SU-DHL-6 (cell line): ENCODE data around the gene RNF14.

Source experiments
- H2AFZ ChIP-seq: fragments of 200-600 bp; sonication (generic); 2 replicates; pipeline ENCODE4 v1.6.1; 2014; ENCODE audit warnings: low read depth, mild to moderate bottlenecking, moderate library complexity, mixed read lengths, antibody characterized with exemption, low read length; ENCODE audit not compliant: severe bottlenecking
- H3F3A ChIP-seq: fragments of 200-600 bp; shearing (Covaris generic); 2 replicates; pipeline ENCODE4 v1.6.0; 2016; ENCODE audit warnings: antibody characterized with exemption, mild to moderate bottlenecking; ENCODE audit not compliant: insufficient read depth
- H3K27ac ChIP-seq: fragments of 200-600 bp; sonication (generic); 2 replicates; pipeline ENCODE4 v1.5.1; 2016; ENCODE audit warnings: low read depth, mild to moderate bottlenecking, low read length, moderate library complexity, mixed read lengths
- H3K27me3 ChIP-seq: fragments of 200-600 bp; sonication (generic), shearing (Covaris generic); 2 replicates; pipeline ENCODE4 v1.6.0; 2014; ENCODE audit warnings: mild to moderate bottlenecking, low read length
- H3K36me3 ChIP-seq: fragments of 200-600 bp; sonication (generic); 2 replicates; pipeline ENCODE4 v1.6.1; 2014; ENCODE audit warnings: mild to moderate bottlenecking, low read length, mixed read lengths
- H3K4me2 ChIP-seq: fragments of 300-600, 200-600 bp; shearing (Covaris generic), sonication (generic); 2 replicates; pipeline ENCODE4 v1.6.0; 2014; ENCODE audit warnings: low read length, low read depth, mild to moderate bottlenecking; ENCODE audit not compliant: poor library complexity, severe bottlenecking
- H3K4me3 ChIP-seq: fragments of 200-600 bp; sonication (generic); 2 replicates; pipeline ENCODE4 v1.5.1; 2014; ENCODE audit warnings: antibody characterized with exemption, low read length, mild to moderate bottlenecking, mixed read lengths; ENCODE audit not compliant: insufficient read depth, poor library complexity, severe bottlenecking
- H3K79me2 ChIP-seq: fragments of 200-600 bp; sonication (generic); 2 replicates; pipeline ENCODE4 v1.6.1; 2014; ENCODE audit warnings: mild to moderate bottlenecking, low read length, moderate library complexity; ENCODE audit not compliant: insufficient read depth
- H3K9ac ChIP-seq: fragments of 200-600 bp; sonication (generic); 2 replicates; pipeline ENCODE4 v1.7.0; 2014; ENCODE audit warnings: mild to moderate bottlenecking, low read length
- H3K9me2 ChIP-seq: fragments of 200-600 bp; sonication (generic); replicated peaks from 2 replicates; pipeline ENCODE4 v1.6.1; 2014; ENCODE audit warnings: low read length; ENCODE audit not compliant: insufficient read depth
- H3K9me3 ChIP-seq: fragments of 200-600 bp; sonication (generic); 2 replicates; pipeline ENCODE4 v1.6.1; 2014; ENCODE audit warnings: low read length, mixed read lengths; ENCODE audit not compliant: insufficient read depth
- H4K20me1 ChIP-seq: fragments of 200-600 bp; sonication (generic); 2 replicates; pipeline ENCODE4 v1.6.1; 2014; ENCODE audit warnings: low read depth, mild to moderate bottlenecking, antibody characterized with exemption, low read length, moderate library complexity, mixed read lengths
- CTCF ChIP-seq: fragments of 200-600 bp; sonication (generic); IDR thresholded peaks from one replicate; pipeline ENCODE4 v1.5.1; 2017; ENCODE audit warnings: antibody characterized with exemption, mild to moderate bottlenecking, low read length, moderate library complexity; ENCODE audit not compliant: insufficient read depth, poor library complexity, severe bottlenecking
- EZH2phosphoT487 ChIP-seq: fragments of 200-600 bp; sonication (generic), shearing (Covaris generic); conservative IDR thresholded peaks from 2 replicates; pipeline ENCODE4 v1.6.1; 2018; ENCODE audit warnings: mild to moderate bottlenecking, antibody characterized with exemption, low read length, moderate library complexity, mixed read lengths

RNF14 gene

GRCh38 chr5:141986072-141986471 is 17.2 kb downstream of the RNF14 start:
- Histone ChIP-seq H3K9ac (no peak overlapping the region), H3F3A (no peaks in the 10 kb centered on the region), H3K79me2 (no peaks in the 10 kb centered on the region), H3K4me2 (no peak overlapping the region), H3K27me3 (no peaks in the 10 kb centered on the region), H3K36me3 (peaks cover 22% of the 10 kb centered on the region; the same call in 1 of the 2 replicates), H3K27ac (no peak overlapping the region), H4K20me1 (no peaks in the 10 kb centered on the region), H3K4me3 (no peak overlapping the region), H2AFZ (no peak overlapping the region), H3K9me2 (no peaks in the 10 kb centered on the region), H3K9me3 (no peaks in the 10 kb centered on the region)
- TF ChIP-seq EZH2phosphoT487, result no peak
- TF ChIP-seq CTCF, result no peak

- no peaks in the 10 kb centered on the region for H3K27me3 ChIP-seq
- H3K4me2 ChIP-seq, result no peak overlapping the region
- H3K9me2 ChIP-seq, result no peaks in the 10 kb centered on the region
- no peak overlapping the region for H3K27ac ChIP-seq
- H3F3A ChIP-seq, result no peaks in the 10 kb centered on the region
- no peak overlapping the region for H2AFZ ChIP-seq
- no peak for TF ChIP-seq EZH2phosphoT487
- no peak for TF ChIP-seq CTCF
- H3K4me3 ChIP-seq, result no peak overlapping the region
- H3K79me2 ChIP-seq, result no peaks in the 10 kb centered on the region
- no peaks in the 10 kb centered on the region for H4K20me1 ChIP-seq
- no peak overlapping the region for H3K9ac ChIP-seq
- peaks cover 9% of the 10 kb centered on the region; the same call in 1 of the 2 replicates for H3K36me3 ChIP-seq
- no peaks in the 10 kb centered on the region for H3K9me3 ChIP-seq
Observed at GRCh38 chr5:141989720-141990119, 20.8 kb downstream of the RNF14 start.

GRCh38 chr5:141992349-141992963 is 23.6 kb downstream of the RNF14 start:
- Histone ChIP-seq H3K4me2 (no peak overlapping the region), H3K36me3 (peaks cover 4% of the 10 kb centered on the region; the same call in 1 of the 2 replicates)

More at GRCh38 chr5:141992349-141992963, 23.6 kb downstream of the RNF14 start:
- TF ChIP-seq EZH2phosphoT487 (no peak), CTCF (peak; percentile 79)
- H3F3A ChIP-seq, result no peaks in the 10 kb centered on the region
- H3K27me3 ChIP-seq, result no peaks in the 10 kb centered on the region
- no peaks in the 10 kb centered on the region for H3K9me2 ChIP-seq
- H3K9me3 ChIP-seq, result no peaks in the 10 kb centered on the region
- no peak overlapping the region for H3K27ac ChIP-seq
- no peak overlapping the region for H3K9ac ChIP-seq
- H3K4me3 ChIP-seq, result no peak overlapping the region
- no peaks in the 10 kb centered on the region for H4K20me1 ChIP-seq
- H2AFZ ChIP-seq, result no peak overlapping the region
- H3K79me2 ChIP-seq, result no peaks in the 10 kb centered on the region
